MG63 (cell line): ENCODE results near the gene KRT27. TPM values are rescaled to one million over a fixed set of nuclear protein-coding genes. Genes with fewer than 3 reads are reported as not detected.

Experiments used
- DNase-seq: peaks from one replicate; pipeline ENCODE4 v3.0.0-alpha.2; 2020
- H3K27me3 ChIP-seq: fragments of 250-450 bp; sonication (Bioruptor Pico); 2 replicates; pipeline ENCODE4 v1.5.1; 2020; ENCODE audit warnings: mild to moderate bottlenecking, moderate library complexity
- H3K36me3 ChIP-seq: fragments of 250-450 bp; sonication (Bioruptor Pico); 2 replicates; pipeline ENCODE4 v1.5.1; 2020; ENCODE audit warnings: mild to moderate bottlenecking, moderate library complexity
- H3K4me3 ChIP-seq: fragments of 250-450 bp; sonication (Bioruptor Pico); 2 replicates; pipeline ENCODE4 v1.5.1; 2020; ENCODE audit warnings: mild to moderate bottlenecking, moderate library complexity
- H3K9me3 ChIP-seq: fragments of 250-450 bp; sonication (Bioruptor Pico); 2 replicates; pipeline ENCODE4 v1.5.1; 2020; ENCODE audit warnings: mild to moderate bottlenecking, moderate library complexity
- total RNA-seq: library from RNA; depleted of rRNA; stranded (reverse); fragments of >200 nt; shearing (Covaris generic); gene quantifications from 2 replicates; pipeline ENCODE4 v1.2.3, GENCODE V29; 2014; ENCODE audit warnings: low replicate concordance; rRNA removed

Gene KRT27
- not detected in 2 replicates for total RNA-seq

- DNase-seq = no peak
- no peak within 1 kb of the TSS for H3K4me3 ChIP-seq
- no peaks in the 10 kb centered on the region for H3K9me3 ChIP-seq
- peaks cover 3% of the 10 kb centered on the region for H3K27me3 ChIP-seq
- H3K36me3 ChIP-seq = no peaks in the 10 kb centered on the region
Measured at GRCh38 chr17:40782450-40782849, at the start of gene KRT27. TSS of gene KRT27 (minus strand) at chr17:40782550. CDS start at chr17:40782493, 57 bp downstream.

GRCh38 chr17:40830085-40830776, 47.9 kb upstream of the KRT27 start:
- Histone ChIP-seq H3K4me3 (no peak overlapping the region), H3K27me3 (no peaks in the 10 kb centered on the region), H3K36me3 (no peaks in the 10 kb centered on the region; the same call in 1 of the 2 replicates), H3K9me3 (no peaks in the 10 kb centered on the region)
- no peak for DNase-seq

DNA sequence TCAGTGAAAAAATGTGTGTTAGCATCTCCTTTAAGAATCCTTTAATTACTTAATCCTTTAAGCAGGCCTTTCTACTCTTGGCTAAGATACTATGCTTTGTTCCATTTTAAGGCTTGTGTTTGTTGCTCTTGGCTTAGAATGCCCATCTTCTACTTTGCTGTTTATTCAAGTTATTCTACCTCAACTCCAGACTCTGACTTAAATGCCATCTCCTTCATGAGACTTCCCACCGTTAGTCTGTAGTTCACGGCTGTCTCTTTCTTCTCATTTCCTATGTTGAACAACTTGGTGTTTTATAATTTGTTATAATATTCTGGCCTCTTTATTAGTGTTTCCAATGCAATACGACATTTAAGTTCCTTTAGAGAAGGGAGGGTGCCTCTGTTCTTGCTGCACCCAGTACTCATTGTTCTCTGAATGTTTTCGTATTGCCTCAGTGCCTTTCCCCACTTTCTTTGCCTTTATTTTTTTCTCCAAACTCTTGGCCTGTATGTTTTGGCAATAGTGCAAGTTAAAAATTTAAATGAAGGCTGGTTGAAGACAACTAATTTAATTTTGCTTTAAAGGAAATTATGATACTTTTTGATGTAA, 46.2 kb upstream of the KRT27 start:
- Histone ChIP-seq H3K9me3 (no peaks in the 10 kb centered on the region), H3K4me3 (no peak overlapping the region), H3K36me3 (no peaks in the 10 kb centered on the region), H3K27me3 (no peaks in the 10 kb centered on the region)
- no peak for DNase-seq

DNA sequence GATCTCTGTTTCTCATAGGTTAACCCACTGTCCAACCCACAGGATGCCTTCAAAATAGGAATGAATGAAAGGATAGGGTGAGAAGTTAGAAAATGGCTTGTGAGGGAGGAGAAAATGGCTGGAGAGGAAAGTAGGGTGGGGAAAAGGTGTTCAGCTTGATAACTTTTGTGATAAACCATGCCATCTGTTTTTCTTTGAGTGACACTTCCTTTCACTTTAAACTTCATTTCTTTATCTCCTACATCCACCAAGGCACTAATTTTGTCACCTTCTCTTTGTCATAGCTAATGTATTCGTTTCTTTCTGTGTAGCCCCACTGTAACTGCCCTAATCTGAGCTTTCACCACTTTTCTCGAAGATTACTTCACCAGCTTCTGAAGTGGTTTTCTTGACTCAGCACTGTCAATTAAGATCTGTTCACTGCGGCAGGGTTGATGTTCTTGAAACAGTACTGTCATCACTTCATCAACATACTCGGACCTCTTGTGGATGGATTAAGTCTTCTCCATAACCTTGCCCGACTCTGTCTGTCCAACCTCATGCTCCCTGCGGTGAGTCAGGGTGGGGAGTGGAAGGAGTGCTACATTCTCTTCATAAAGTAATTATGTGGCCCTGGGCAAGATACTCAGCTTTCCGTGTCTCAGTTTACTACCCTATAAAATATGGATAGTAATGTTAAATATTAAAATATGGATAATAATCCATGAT, 45.5 kb upstream of the KRT27 start:
- peak; percentile 85 for DNase-seq
- Histone ChIP-seq H3K27me3 (no peaks in the 10 kb centered on the region), H3K9me3 (no peaks in the 10 kb centered on the region), H3K4me3 (no peak overlapping the region), H3K36me3 (no peaks in the 10 kb centered on the region)

- H3K9me3 ChIP-seq = no peaks in the 10 kb centered on the region
- H3K27me3 ChIP-seq = no peaks in the 10 kb centered on the region
- peak; percentile 29 for DNase-seq
Measured at GRCh38 chr17:40825599-40825998, 43.2 kb upstream of the KRT27 start.

DNA sequence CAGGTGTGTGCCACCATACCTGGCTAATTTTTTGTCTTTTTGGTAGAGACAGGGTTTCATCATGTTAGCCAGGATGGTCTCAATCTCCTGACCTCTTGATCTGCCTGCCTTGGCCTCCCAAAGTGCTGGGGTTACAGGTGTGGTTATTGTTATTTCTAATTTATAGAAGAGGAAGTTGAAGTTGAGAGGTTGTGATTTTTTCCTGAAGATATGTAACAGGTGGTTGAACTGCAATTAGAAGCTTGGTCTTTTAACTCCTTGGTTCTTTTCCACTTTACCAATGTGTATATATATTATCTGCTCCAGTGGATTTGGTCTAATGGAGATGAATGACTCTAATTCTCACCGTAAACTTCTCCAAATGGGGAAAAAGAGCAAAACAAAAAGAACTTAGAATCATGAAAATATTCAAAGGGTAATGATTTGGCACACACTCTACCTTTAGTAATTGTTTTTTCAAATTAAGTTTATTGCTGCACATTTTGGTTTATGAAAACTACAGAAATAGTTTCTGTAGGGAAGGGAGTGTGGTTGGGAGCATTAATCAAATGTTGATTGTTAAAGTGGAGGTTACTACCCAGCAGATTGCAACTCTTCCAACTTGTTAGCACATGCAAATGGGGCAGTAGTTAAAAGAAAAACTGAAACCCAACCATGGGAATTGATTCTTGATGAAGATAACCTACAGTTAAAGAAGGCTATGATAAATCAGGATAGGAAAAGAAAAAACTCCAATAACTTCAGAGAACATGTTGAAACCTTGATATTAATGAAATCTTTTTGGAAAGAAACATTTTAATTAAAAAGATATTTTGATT, 41.9 kb upstream of the KRT27 start:
- DNase-seq = no peak
- H3K9me3 ChIP-seq = no peaks in the 10 kb centered on the region

More at GRCh38 chr17:40825599-40825998, 43.2 kb upstream of the KRT27 start:
- Histone ChIP-seq H3K4me3 (no peak overlapping the region), H3K36me3 (no peaks in the 10 kb centered on the region)

DNA sequence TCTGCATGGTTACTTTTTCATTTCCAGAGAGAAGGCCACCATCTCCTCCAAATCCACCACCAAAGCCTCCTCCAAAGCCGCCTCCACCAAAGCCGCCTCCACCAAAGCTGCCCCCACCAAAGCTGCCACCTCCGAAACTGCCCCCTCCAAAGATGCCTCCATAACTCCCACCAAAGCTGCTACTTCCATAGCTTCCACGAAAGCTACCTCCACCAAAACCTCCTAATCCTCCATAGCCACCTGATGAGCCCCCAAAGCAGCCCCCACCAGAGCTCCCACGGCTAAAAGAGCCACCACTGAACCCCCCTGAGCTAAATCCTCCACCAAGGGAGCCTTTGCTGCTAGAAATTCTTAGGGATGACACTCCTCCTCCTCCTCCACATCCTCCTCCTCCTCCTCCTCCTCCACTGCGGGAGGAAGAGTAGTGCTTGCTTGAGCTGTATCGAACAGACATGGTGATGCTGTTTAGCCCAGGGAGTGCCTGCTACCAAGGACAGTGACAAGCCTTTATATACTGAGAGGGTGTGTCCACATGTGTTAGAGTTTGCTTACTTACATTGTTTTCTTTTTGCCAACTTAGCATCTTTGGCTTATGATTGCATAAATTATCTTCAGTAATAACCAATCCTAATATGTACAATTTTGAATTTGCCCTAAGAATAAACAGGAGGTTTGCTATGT, 39.9 kb upstream of the KRT27 start, which contains the start of gene KRT10:
TSS of gene KRT10 (minus strand) at position 483 of the 681 bp plus-strand sequence. CDS start at position 454, 29 bp downstream.
- Histone ChIP-seq H3K9me3 (no peaks in the 10 kb centered on the region), H3K4me3 (no peak within 1 kb of the TSS), H3K36me3 (peaks cover 10% of the 10 kb centered on the region), H3K27me3 (no peaks in the 10 kb centered on the region)
- no peak for DNase-seq

More for the DNA sequence above, 41.9 kb upstream of the KRT27 start:
- H3K4me3 ChIP-seq = no peak overlapping the region
- H3K36me3 ChIP-seq = no peaks in the 10 kb centered on the region
- no peaks in the 10 kb centered on the region for H3K27me3 ChIP-seq

DNA sequence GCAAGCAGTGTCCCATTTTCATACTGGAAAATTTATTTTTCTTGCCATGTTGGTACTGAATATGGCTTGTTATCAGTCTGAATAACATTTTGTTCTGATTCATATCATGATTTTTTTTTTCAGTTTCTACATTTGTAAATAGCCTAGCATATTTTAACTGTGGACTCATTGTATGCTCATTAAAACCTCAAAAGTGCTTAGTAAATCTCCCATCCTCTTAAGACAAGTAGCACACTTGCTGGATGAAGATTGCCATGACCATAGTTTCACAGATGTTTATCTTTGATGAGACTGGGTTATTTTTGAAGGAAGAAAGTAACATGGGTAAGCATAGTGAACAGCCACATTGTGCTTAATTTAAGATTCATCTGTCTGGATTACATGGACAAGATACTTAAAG, 39.2 kb upstream of the KRT27 start:
- no peak for DNase-seq
- H3K4me3 ChIP-seq = no peak overlapping the region
- H3K27me3 ChIP-seq = no peaks in the 10 kb centered on the region
- peaks cover 16% of the 10 kb centered on the region for H3K36me3 ChIP-seq
- no peaks in the 10 kb centered on the region for H3K9me3 ChIP-seq

- Histone ChIP-seq H3K27me3 (no peaks in the 10 kb centered on the region), H3K9me3 (no peaks in the 10 kb centered on the region), H3K4me3 (peak overlapping the region; percentile 85), H3K36me3 (peaks cover 16% of the 10 kb centered on the region)
- DNase-seq = no peak
Measured at GRCh38 chr17:40820228-40820838, 38.0 kb upstream of the KRT27 start.

DNA sequence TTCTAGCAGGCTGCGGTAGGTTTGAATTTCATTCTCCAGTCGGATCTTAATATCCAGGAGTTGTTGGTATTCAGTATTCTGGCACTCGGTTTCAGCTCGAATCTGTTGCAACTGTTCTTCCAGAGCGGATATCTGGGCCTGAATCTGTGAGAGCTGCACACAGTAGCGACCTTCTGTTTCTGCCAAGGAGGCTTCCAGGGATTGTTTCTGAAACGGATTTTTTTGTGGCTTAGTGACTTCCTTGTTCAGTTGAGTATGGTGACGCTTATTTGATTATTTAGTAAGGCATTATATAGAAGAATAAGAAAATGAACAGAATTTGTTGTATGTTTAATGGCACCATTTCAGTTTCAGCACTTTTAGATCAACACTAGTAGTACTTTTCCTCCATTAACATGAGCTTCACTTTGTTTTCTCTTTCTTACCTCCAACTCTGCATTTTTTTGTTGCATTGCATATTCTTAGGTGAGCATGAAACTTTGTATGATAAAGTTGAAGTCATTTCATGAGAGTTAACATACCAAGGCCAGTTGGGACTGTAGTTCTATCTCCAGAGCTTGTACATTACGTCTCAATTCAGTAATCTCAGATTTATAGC, 37.3 kb upstream of the KRT27 start:
- Histone ChIP-seq H3K9me3 (no peaks in the 10 kb centered on the region), H3K4me3 (peak overlapping the region; percentile 85), H3K36me3 (peaks cover 16% of the 10 kb centered on the region), H3K27me3 (no peaks in the 10 kb centered on the region)
- no peak for DNase-seq

- Histone ChIP-seq H3K36me3 (peaks cover 16% of the 10 kb centered on the region), H3K4me3 (peak overlapping the region; percentile 85), H3K27me3 (no peaks in the 10 kb centered on the region), H3K9me3 (no peaks in the 10 kb centered on the region)
- DNase-seq = peak; percentile 90
Measured at GRCh38 chr17:40818733-40819527, 36.6 kb upstream of the KRT27 start.

GRCh38 chr17:40818343-40818732, 36.0 kb upstream of the KRT27 start:
- Histone ChIP-seq H3K27me3 (no peaks in the 10 kb centered on the region), H3K4me3 (peak overlapping the region; percentile 69), H3K9me3 (no peaks in the 10 kb centered on the region), H3K36me3 (peaks cover 16% of the 10 kb centered on the region)
- DNase-seq = no peak

DNA sequence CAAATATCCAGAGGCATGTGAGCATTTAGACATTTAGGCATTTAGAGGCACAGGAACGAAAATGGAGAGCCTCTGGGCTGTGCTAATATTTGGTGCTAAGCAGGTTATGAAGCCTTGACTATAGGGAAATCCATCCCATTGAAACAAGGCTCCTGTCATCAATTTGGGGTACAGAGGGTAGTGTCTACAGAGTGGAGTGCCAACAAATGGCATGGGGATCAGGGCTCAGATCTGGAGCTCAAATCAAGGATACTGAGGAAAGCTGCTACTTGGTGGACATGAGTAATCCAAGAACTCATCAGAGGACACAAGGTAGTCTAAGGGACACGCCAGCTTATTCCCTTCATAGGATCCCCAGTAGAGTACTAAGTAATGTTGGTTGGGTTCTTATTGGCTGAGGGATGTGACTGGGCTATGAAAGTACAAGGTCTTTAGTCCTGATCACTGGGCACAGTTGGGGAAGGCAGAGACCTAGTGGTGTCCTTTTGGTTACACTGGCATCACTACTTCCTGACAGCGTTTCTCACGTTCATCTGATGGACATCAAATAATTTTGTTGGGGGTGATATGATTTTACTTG, 34.8 kb upstream of the KRT27 start:
- no peak for DNase-seq
- H3K27me3 ChIP-seq = no peaks in the 10 kb centered on the region
- no peak overlapping the region; the same call in 1 of the 2 replicates for H3K4me3 ChIP-seq
- H3K9me3 ChIP-seq = no peaks in the 10 kb centered on the region
- H3K36me3 ChIP-seq = peaks cover 16% of the 10 kb centered on the region

- H3K27me3 ChIP-seq = no peaks in the 10 kb centered on the region
- no peak for DNase-seq
- H3K36me3 ChIP-seq = peaks cover 16% of the 10 kb centered on the region
- no peak overlapping the region for H3K4me3 ChIP-seq
- no peaks in the 10 kb centered on the region for H3K9me3 ChIP-seq
Measured at GRCh38 chr17:40816569-40816968, 34.2 kb upstream of the KRT27 start.
